ENCODE results near the gene POU2F1.
"Not testable (repeated sequence)": the region's sequence is repeated elsewhere in the genome, so short reads cannot be mapped to it uniquely, and the experiment has no call there.

POU2F1 gene

GRCh38 chr1:167238713-167239112 is 18.0 kb downstream of the POU2F1 start:
- Histone ChIP-seq H3K4me1 (ENCODE audit: control insufficient read depth in 2 of 2, insufficient read depth in 1 of 2, low read depth in 1 of 2, low read length in 2 of 2) (no peaks in the 10 kb centered on the region), H4K91ac (ENCODE audit: low read depth, low read length, poor library complexity) (no peak overlapping the region), H2BK120ac (ENCODE audit: low read depth, low read length) (no peak overlapping the region), H3K27me3 (ENCODE audit: control insufficient read depth in 3 of 3, insufficient read depth in 3 of 3, low read depth in 1 of 3, low read length in 3 of 3) (no peaks in the 10 kb centered on the region), H4K8ac (ENCODE audit: low read depth, low read length) (no peak overlapping the region), H3K79me1 (ENCODE audit: low read depth, low read length) (no peaks in the 10 kb centered on the region), H2BK5ac (ENCODE audit: low read length) (no peak overlapping the region), H3K36me3 (replicated peaks in 1 of 2; ENCODE audit: control insufficient read depth in 2 of 2, insufficient read depth in 2 of 2, low read length in 2 of 2) (no peaks in the 10 kb centered on the region), H2BK15ac (ENCODE audit: low read length) (no peak overlapping the region), H2BK12ac (ENCODE audit: low read length) (no peak overlapping the region), H3K9ac (ENCODE audit: low read depth, low read length, poor library complexity) (no peak overlapping the region), H2AK5ac (ENCODE audit: low read depth, low read length) (no peak overlapping the region), H3K14ac (ENCODE audit: low read length) (no peak overlapping the region), H3K27ac (replicated peaks; ENCODE audit: low read length) (no peak overlapping the region), H3K18ac (ENCODE audit: low read length) (no peak overlapping the region), H3K4ac (ENCODE audit: low read length) (no peak overlapping the region), H3K9me3 (replicated peaks in 1 of 2; ENCODE audit: control insufficient read depth in 2 of 2, insufficient read depth in 1 of 2, low read depth in 1 of 2, low read length in 2 of 2) (peaks cover 0 to under 1% of the 10 kb centered on the region in 2 donors), H3K4me2 (ENCODE audit: insufficient read depth, low read length, poor library complexity, severe bottlenecking) (no peak overlapping the region), H3K4me3 (ENCODE audit: low read length in 2 of 2) (no peak overlapping the region), H3K23ac (ENCODE audit: low read depth, low read length, poor library complexity) (no peak overlapping the region), H2AFZ (ENCODE audit: low read length) (no peak overlapping the region)
- no peak for DNase-seq (ENCODE audit: low spot score)

GRCh38 chr1:167239257-167239656 is 18.6 kb downstream of the POU2F1 start:
- no peak overlapping the region for H3K9ac ChIP-seq (ENCODE audit: low read depth, low read length, poor library complexity)
- DNase-seq (ENCODE audit: low spot score), result no peak
- H3K4me1 ChIP-seq (ENCODE audit: control insufficient read depth in 2 of 2, insufficient read depth in 1 of 2, low read depth in 1 of 2, low read length in 2 of 2), result no peaks in the 10 kb centered on the region
- H4K91ac ChIP-seq (ENCODE audit: low read depth, low read length, poor library complexity), result no peak overlapping the region
- peaks cover 0 to 4% of the 10 kb centered on the region in 2 donors for H3K9me3 ChIP-seq (replicated peaks in 1 of 2; ENCODE audit: control insufficient read depth in 2 of 2, insufficient read depth in 1 of 2, low read depth in 1 of 2, low read length in 2 of 2)
- H2AFZ ChIP-seq (ENCODE audit: low read length), result no peak overlapping the region
- H4K8ac ChIP-seq (ENCODE audit: low read depth, low read length), result no peak overlapping the region
- no peak overlapping the region for H2BK15ac ChIP-seq (ENCODE audit: low read length)
- H3K4me2 ChIP-seq (ENCODE audit: insufficient read depth, low read length, poor library complexity, severe bottlenecking), result no peak overlapping the region
- no peak overlapping the region for H3K18ac ChIP-seq (ENCODE audit: low read length)
- no CpG with 5 or more reads among the region's 2 CpGs for WGBS, 2 donors (ENCODE audit: extremely low coverage in 2 of 2, insufficient read length in 2 of 2, insufficient replicate concordance in 1 of 2)
- H3K27me3 ChIP-seq (ENCODE audit: control insufficient read depth in 3 of 3, insufficient read depth in 3 of 3, low read depth in 1 of 3, low read length in 3 of 3), result no peaks in the 10 kb centered on the region
- no peak overlapping the region for H2BK5ac ChIP-seq (ENCODE audit: low read length)
- no peak overlapping the region for H3K27ac ChIP-seq (replicated peaks; ENCODE audit: low read length)
- H2AK5ac ChIP-seq (ENCODE audit: low read depth, low read length), result no peak overlapping the region
- H3K14ac ChIP-seq (ENCODE audit: low read length), result no peak overlapping the region
- no peak overlapping the region for H3K4me3 ChIP-seq (ENCODE audit: low read length in 2 of 2)
- no peak overlapping the region for H2BK120ac ChIP-seq (ENCODE audit: low read depth, low read length)
- H3K4ac ChIP-seq (ENCODE audit: low read length), result no peak overlapping the region
- no peaks in the 10 kb centered on the region for H3K79me1 ChIP-seq (ENCODE audit: low read depth, low read length)
- H3K36me3 ChIP-seq (replicated peaks in 1 of 2; ENCODE audit: control insufficient read depth in 2 of 2, insufficient read depth in 2 of 2, low read length in 2 of 2), result peaks cover 0 to under 1% of the 10 kb centered on the region in 2 donors
- no peak overlapping the region for H3K23ac ChIP-seq (ENCODE audit: low read depth, low read length, poor library complexity)
- no peak overlapping the region for H2BK12ac ChIP-seq (ENCODE audit: low read length)

- no peaks in the 10 kb centered on the region for H3K4me1 ChIP-seq (ENCODE audit: control insufficient read depth in 2 of 2, insufficient read depth in 1 of 2, low read depth in 1 of 2, low read length in 2 of 2)
- H3K4ac ChIP-seq (ENCODE audit: low read length), result no peak overlapping the region
- no peaks in the 10 kb centered on the region for H3K27me3 ChIP-seq (ENCODE audit: control insufficient read depth in 3 of 3, insufficient read depth in 3 of 3, low read depth in 1 of 3, low read length in 3 of 3)
- H3K27ac ChIP-seq (replicated peaks; ENCODE audit: low read length), result no peak overlapping the region
- H3K4me2 ChIP-seq (ENCODE audit: insufficient read depth, low read length, poor library complexity, severe bottlenecking), result no peak overlapping the region
- H3K14ac ChIP-seq (ENCODE audit: low read length), result no peak overlapping the region
- no peak overlapping the region for H4K8ac ChIP-seq (ENCODE audit: low read depth, low read length)
- no peak overlapping the region for H2BK12ac ChIP-seq (ENCODE audit: low read length)
- H2BK120ac ChIP-seq (ENCODE audit: low read depth, low read length), result no peak overlapping the region
- H2AK5ac ChIP-seq (ENCODE audit: low read depth, low read length), result no peak overlapping the region
- H3K4me3 ChIP-seq (ENCODE audit: low read length in 2 of 2), result no peak overlapping the region
- H2BK15ac ChIP-seq (ENCODE audit: low read length), result no peak overlapping the region
- no CpG with 5 or more reads among the region's 2 CpGs for WGBS, 2 donors (ENCODE audit: extremely low coverage in 2 of 2, insufficient read length in 2 of 2, insufficient replicate concordance in 1 of 2)
- no peak overlapping the region for H3K9ac ChIP-seq (ENCODE audit: low read depth, low read length, poor library complexity)
- H3K9me3 ChIP-seq (replicated peaks in 1 of 2; ENCODE audit: control insufficient read depth in 2 of 2, insufficient read depth in 1 of 2, low read depth in 1 of 2, low read length in 2 of 2), result peaks cover 0 to 9% of the 10 kb centered on the region in 2 donors
- no peak overlapping the region for H3K23ac ChIP-seq (ENCODE audit: low read depth, low read length, poor library complexity)
- H3K18ac ChIP-seq (ENCODE audit: low read length), result no peak overlapping the region
- no peak overlapping the region for H2AFZ ChIP-seq (ENCODE audit: low read length)
- H3K79me1 ChIP-seq (ENCODE audit: low read depth, low read length), result peaks cover 2% of the 10 kb centered on the region
- DNase-seq (ENCODE audit: low spot score), result no peak
- peaks cover 0 to 3% of the 10 kb centered on the region in 2 donors for H3K36me3 ChIP-seq (replicated peaks in 1 of 2; ENCODE audit: control insufficient read depth in 2 of 2, insufficient read depth in 2 of 2, low read length in 2 of 2)
- no peak overlapping the region for H4K91ac ChIP-seq (ENCODE audit: low read depth, low read length, poor library complexity)
- no peak overlapping the region for H2BK5ac ChIP-seq (ENCODE audit: low read length)
Observed at GRCh38 chr1:167244244-167244643, 23.6 kb downstream of the POU2F1 start.

GRCh38 chr1:167245168-167245567 is 24.5 kb downstream of the POU2F1 start:
- not testable (repeated sequence) for H3K4me1 ChIP-seq (ENCODE audit: control insufficient read depth in 2 of 2, insufficient read depth in 1 of 2, low read depth in 1 of 2, low read length in 2 of 2); H2BK15ac ChIP-seq (ENCODE audit: low read length); H3K27ac ChIP-seq (replicated peaks; ENCODE audit: low read length); H4K91ac ChIP-seq (ENCODE audit: low read depth, low read length, poor library complexity); H3K18ac ChIP-seq (ENCODE audit: low read length); H2AK5ac ChIP-seq (ENCODE audit: low read depth, low read length); H3K27me3 ChIP-seq (ENCODE audit: control insufficient read depth in 3 of 3, insufficient read depth in 3 of 3, low read depth in 1 of 3, low read length in 3 of 3); H2AFZ ChIP-seq (ENCODE audit: low read length); H3K4me2 ChIP-seq (ENCODE audit: insufficient read depth, low read length, poor library complexity, severe bottlenecking); H3K4me3 ChIP-seq (ENCODE audit: low read length in 2 of 2); H4K8ac ChIP-seq (ENCODE audit: low read depth, low read length); H3K4ac ChIP-seq (ENCODE audit: low read length); H3K14ac ChIP-seq (ENCODE audit: low read length); H3K36me3 ChIP-seq (replicated peaks in 1 of 2; ENCODE audit: control insufficient read depth in 2 of 2, insufficient read depth in 2 of 2, low read length in 2 of 2); H2BK5ac ChIP-seq (ENCODE audit: low read length); DNase-seq (ENCODE audit: low spot score); H2BK120ac ChIP-seq (ENCODE audit: low read depth, low read length); H3K79me1 ChIP-seq (ENCODE audit: low read depth, low read length); H2BK12ac ChIP-seq (ENCODE audit: low read length); H3K9me3 ChIP-seq (replicated peaks in 1 of 2; ENCODE audit: control insufficient read depth in 2 of 2, insufficient read depth in 1 of 2, low read depth in 1 of 2, low read length in 2 of 2); H3K23ac ChIP-seq (ENCODE audit: low read depth, low read length, poor library complexity); H3K9ac ChIP-seq (ENCODE audit: low read depth, low read length, poor library complexity)
- WGBS, 2 donors (ENCODE audit: extremely low coverage in 2 of 2, insufficient read length in 2 of 2, insufficient replicate concordance in 1 of 2), result no CpG with 5 or more reads among the region's 5 CpGs
